Neural cell (in vitro differentiated cells): ENCODE results near the gene TK2. TPM values are rescaled to one million over a fixed set of nuclear protein-coding genes. Genes with fewer than 3 reads are reported as not detected.

Source experiments
- H2AFZ ChIP-seq: fragments of 200-600, 300-800 bp; sonication (generic), shearing (Covaris generic); 2 replicates; pipeline ENCODE4 v1.6.0; 2014; ENCODE audit warnings: low read depth, mild to moderate bottlenecking, antibody characterized with exemption, low read length, moderate library complexity
- H3F3A ChIP-seq: fragments of 200-600 bp; shearing (Covaris generic); 2 replicates; pipeline ENCODE4 v1.6.1; 2016; ENCODE audit warnings: mild to moderate bottlenecking, moderate library complexity, mixed read lengths, antibody characterized with exemption, low read length; ENCODE audit not compliant: insufficient read depth, poor library complexity, severe bottlenecking
- H3K27ac ChIP-seq: fragments of 200-600, 300-800 bp; sonication (generic), shearing (Covaris generic); 2 replicates; pipeline ENCODE4 v1.5.1; 2014; ENCODE audit warnings: mild to moderate bottlenecking, low read length, moderate library complexity
- H3K27me3 ChIP-seq: fragments of 300-800, 200-600 bp; sonication (generic), shearing (Covaris generic); 2 replicates; pipeline ENCODE4 v1.6.0; 2014; ENCODE audit warnings: mild to moderate bottlenecking, low read depth, low read length, moderate library complexity; ENCODE audit not compliant: insufficient read depth
- H3K36me3 ChIP-seq: fragments of 300-800, 200-600 bp; sonication (generic), shearing (Covaris generic); 2 replicates; pipeline ENCODE4 v1.5.1; 2014; ENCODE audit warnings: mild to moderate bottlenecking, antibody characterized with exemption, low read length, moderate library complexity; ENCODE audit not compliant: insufficient read depth
- H3K4me2 ChIP-seq: fragments of 300-800, 200-600 bp; sonication (generic), shearing (Covaris generic); 2 replicates; pipeline ENCODE4 v1.6.0; 2014; ENCODE audit warnings: mild to moderate bottlenecking, low read length
- H3K4me3 ChIP-seq: fragments of 300-800, 200-600 bp; sonication (generic), shearing (Covaris generic); 2 replicates; pipeline ENCODE4 v1.5.1; 2014; ENCODE audit warnings: mild to moderate bottlenecking, low read length, moderate library complexity
- H3K79me2 ChIP-seq: fragments of 200-600 bp; shearing (Covaris generic); replicated peaks from 2 replicates; pipeline ENCODE4 v1.6.0; 2014; ENCODE audit warnings: mild to moderate bottlenecking, low read length, moderate library complexity; ENCODE audit not compliant: insufficient read depth
- H3K9ac ChIP-seq: fragments of 300-800, 200-600 bp; sonication (generic), shearing (Covaris generic); 2 replicates; pipeline ENCODE4 v1.6.1; 2016; ENCODE audit warnings: mild to moderate bottlenecking, low read length, mixed read lengths
- H3K9me2 ChIP-seq: fragments of 200-600 bp; shearing (Covaris generic); 2 replicates; pipeline ENCODE4 v1.6.1; 2016; ENCODE audit warnings: mild to moderate bottlenecking, low read length, mixed read lengths; ENCODE audit not compliant: insufficient read depth
- H3K9me3 ChIP-seq: fragments of 200-600, 300-800 bp; sonication (generic), shearing (Covaris generic); 2 replicates; pipeline ENCODE4 v1.6.1; 2016; ENCODE audit warnings: mild to moderate bottlenecking, mixed run types, low read length, moderate library complexity, mixed read lengths
- H4K20me1 ChIP-seq: fragments of 200-600 bp; shearing (Covaris generic); 2 replicates; pipeline ENCODE4 v1.6.1; 2016; ENCODE audit warnings: mild to moderate bottlenecking, mixed run types; ENCODE audit not compliant: insufficient read depth
- CTCF ChIP-seq: fragments of 450-650 bp; IDR thresholded peaks from 2 replicates; pipeline ENCODE4 v1.5.1; 2014; ENCODE audit warnings: antibody characterized with exemption, mild to moderate bottlenecking, moderate library complexity; ENCODE audit not compliant: poor library complexity, severe bottlenecking
- EP300 ChIP-seq: fragments of 450-650 bp; conservative IDR thresholded peaks from 2 replicates; pipeline ENCODE4 v1.6.1; 2014; ENCODE audit warnings: antibody characterized with exemption, mild to moderate bottlenecking, moderate library complexity; ENCODE audit not compliant: poor library complexity, severe bottlenecking
- EZH2 ChIP-seq: fragments of 200-600, 300-800 bp; shearing (Covaris generic), sonication (generic); IDR thresholded peaks from 2 replicates; pipeline ENCODE4 v1.6.1; 2014; ENCODE audit warnings: antibody characterized with exemption, low read length, borderline replicate concordance, mild to moderate bottlenecking; ENCODE audit not compliant: insufficient read depth, poor library complexity, severe bottlenecking
- MXI1 ChIP-seq: fragments of 450-650 bp; conservative IDR thresholded peaks from 2 replicates; pipeline ENCODE4 v1.6.1; 2014; ENCODE audit warnings: antibody characterized with exemption, mild to moderate bottlenecking; ENCODE audit not compliant: poor library complexity, severe bottlenecking
- POLR2AphosphoS5 ChIP-seq: IDR thresholded peaks from 2 replicates; pipeline ENCODE4 v1.6.1; 2012
- RAD21 ChIP-seq: fragments of 450-650 bp; conservative IDR thresholded peaks from 2 replicates; pipeline ENCODE4 v1.6.1; 2014; ENCODE audit warnings: antibody characterized with exemption, mild to moderate bottlenecking, moderate library complexity
- REST ChIP-seq: IDR thresholded peaks from 2 replicates; pipeline ENCODE4 v1.6.1; 2012; ENCODE audit warnings: borderline replicate concordance
- SMC3 ChIP-seq: fragments of 450-650 bp; conservative IDR thresholded peaks from 2 replicates; pipeline ENCODE4 v1.6.1; 2014; ENCODE audit warnings: antibody characterized with exemption, mild to moderate bottlenecking, moderate library complexity; ENCODE audit not compliant: poor library complexity
- TAF1 ChIP-seq: IDR thresholded peaks from 2 replicates; pipeline ENCODE4 v1.6.1; 2012; ENCODE audit warnings: low read depth
- polyA plus RNA-seq: library from polyadenylated mRNA; depleted of rRNA; stranded (reverse); fragments of >200 nt; gene quantifications from 2 replicates; pipeline ENCODE4 v1.2.3, GENCODE V29; 2014

Gene TK2
- polyA plus RNA-seq, 1 donor from 2014 or later = 15.9 TPM

GRCh38 chr16:66477028-66477515 lies 72.8 kb downstream of the TK2 start:
- TF ChIP-seq EP300 = no peak
- no peak for TF ChIP-seq EZH2
- no peak for TF ChIP-seq POLR2AphosphoS5
- TF ChIP-seq REST = no peak
- no peak for TF ChIP-seq MXI1
- no peak for TF ChIP-seq SMC3
- TF ChIP-seq TAF1 = no peak
- no peak for TF ChIP-seq RAD21
- TF ChIP-seq CTCF = no peak
- Histone ChIP-seq H3K4me2 (no peak overlapping the region), H4K20me1 (no peaks in the 10 kb centered on the region), H3K27me3 (no peaks in the 10 kb centered on the region), H3K9me3 (no peaks in the 10 kb centered on the region), H3F3A (no peaks in the 10 kb centered on the region), H2AFZ (no peak overlapping the region), H3K9me2 (no peaks in the 10 kb centered on the region), H3K36me3 (no peaks in the 10 kb centered on the region), H3K79me2 (no peaks in the 10 kb centered on the region), H3K4me3 (no peak overlapping the region), H3K27ac (no peak overlapping the region), H3K9ac (no peak overlapping the region)

- H3K9ac ChIP-seq = no peak overlapping the region
- no peaks in the 10 kb centered on the region for H3F3A ChIP-seq
- no peaks in the 10 kb centered on the region for H3K9me2 ChIP-seq
- H3K27ac ChIP-seq = no peak overlapping the region
- H3K36me3 ChIP-seq = no peaks in the 10 kb centered on the region
- no peak overlapping the region for H2AFZ ChIP-seq
- H3K79me2 ChIP-seq = no peaks in the 10 kb centered on the region
- H3K4me2 ChIP-seq = no peak overlapping the region
- no peaks in the 10 kb centered on the region for H4K20me1 ChIP-seq
- H3K4me3 ChIP-seq = no peak overlapping the region
- TF ChIP-seq EP300 = no peak
- no peak for TF ChIP-seq TAF1
- TF ChIP-seq SMC3 = no peak
- no peak for TF ChIP-seq CTCF
- no peak for TF ChIP-seq POLR2AphosphoS5
- no peak for TF ChIP-seq EZH2
- no peak for TF ChIP-seq MXI1
- no peak for TF ChIP-seq RAD21
- TF ChIP-seq REST = no peak
- no peaks in the 10 kb centered on the region for H3K27me3 ChIP-seq
- no peaks in the 10 kb centered on the region for H3K9me3 ChIP-seq
Measured at GRCh38 chr16:66476328-66477027, 73.4 kb downstream of the TK2 start.
